Myometrial cell (primary cell): ENCODE data around the gene SLC10A6. TPM values are rescaled to one million over a fixed set of nuclear protein-coding genes. Genes with fewer than 3 reads are reported as not detected.

Source experiments
- total RNA-seq: library from RNA; depleted of rRNA; stranded (reverse); fragments of >200 nt; gene quantifications from 2 replicates; pipeline ENCODE4 v1.2.3, GENCODE V29; 2015

SLC10A6 gene, protein sequence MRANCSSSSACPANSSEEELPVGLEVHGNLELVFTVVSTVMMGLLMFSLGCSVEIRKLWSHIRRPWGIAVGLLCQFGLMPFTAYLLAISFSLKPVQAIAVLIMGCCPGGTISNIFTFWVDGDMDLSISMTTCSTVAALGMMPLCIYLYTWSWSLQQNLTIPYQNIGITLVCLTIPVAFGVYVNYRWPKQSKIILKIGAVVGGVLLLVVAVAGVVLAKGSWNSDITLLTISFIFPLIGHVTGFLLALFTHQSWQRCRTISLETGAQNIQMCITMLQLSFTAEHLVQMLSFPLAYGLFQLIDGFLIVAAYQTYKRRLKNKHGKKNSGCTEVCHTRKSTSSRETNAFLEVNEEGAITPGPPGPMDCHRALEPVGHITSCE
- not detected in 2 replicates for total RNA-seq

DNA sequence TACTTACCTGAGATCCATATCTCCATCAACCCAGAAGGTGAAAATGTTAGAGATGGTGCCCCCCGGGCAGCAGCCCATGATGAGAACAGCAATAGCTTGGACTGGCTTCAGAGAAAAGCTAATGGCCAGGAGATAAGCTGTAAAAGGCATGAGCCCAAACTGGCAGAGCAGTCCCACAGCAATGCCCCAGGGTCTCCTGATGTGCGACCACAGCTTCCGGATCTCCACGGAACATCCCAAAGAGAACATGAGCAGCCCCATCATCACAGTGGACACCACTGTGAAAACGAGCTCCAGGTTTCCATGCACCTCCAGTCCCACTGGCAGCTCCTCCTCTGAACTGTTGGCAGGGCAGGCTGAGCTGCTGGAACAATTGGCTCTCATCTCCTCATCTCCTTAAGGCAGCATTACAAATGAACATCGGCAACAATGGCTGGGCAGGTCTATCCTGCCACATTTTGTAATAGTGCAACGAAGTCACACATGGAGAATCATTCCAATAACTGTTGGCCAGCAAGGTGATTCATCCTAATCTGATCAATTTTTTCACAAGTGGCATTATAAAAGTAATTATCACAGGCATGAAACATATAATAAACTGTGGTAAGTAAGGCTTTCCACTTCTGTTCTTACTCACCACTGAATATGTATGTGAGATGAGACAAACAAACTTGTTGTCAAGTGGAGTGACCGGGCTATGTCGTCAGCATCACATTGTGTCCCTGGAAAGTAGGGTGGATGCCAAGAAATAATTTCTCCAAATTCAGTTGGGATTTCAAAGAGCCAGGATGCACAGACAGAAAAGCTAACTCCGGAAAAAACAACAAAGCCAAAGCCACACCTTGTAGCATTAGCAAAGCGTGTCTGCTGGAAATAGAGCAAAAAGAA lies at the start of gene SLC10A6:
TSS of gene SLC10A6 (minus strand) at position 653 of the 888 bp plus-strand sequence. CDS start at position 384, 269 bp downstream.

DNA sequence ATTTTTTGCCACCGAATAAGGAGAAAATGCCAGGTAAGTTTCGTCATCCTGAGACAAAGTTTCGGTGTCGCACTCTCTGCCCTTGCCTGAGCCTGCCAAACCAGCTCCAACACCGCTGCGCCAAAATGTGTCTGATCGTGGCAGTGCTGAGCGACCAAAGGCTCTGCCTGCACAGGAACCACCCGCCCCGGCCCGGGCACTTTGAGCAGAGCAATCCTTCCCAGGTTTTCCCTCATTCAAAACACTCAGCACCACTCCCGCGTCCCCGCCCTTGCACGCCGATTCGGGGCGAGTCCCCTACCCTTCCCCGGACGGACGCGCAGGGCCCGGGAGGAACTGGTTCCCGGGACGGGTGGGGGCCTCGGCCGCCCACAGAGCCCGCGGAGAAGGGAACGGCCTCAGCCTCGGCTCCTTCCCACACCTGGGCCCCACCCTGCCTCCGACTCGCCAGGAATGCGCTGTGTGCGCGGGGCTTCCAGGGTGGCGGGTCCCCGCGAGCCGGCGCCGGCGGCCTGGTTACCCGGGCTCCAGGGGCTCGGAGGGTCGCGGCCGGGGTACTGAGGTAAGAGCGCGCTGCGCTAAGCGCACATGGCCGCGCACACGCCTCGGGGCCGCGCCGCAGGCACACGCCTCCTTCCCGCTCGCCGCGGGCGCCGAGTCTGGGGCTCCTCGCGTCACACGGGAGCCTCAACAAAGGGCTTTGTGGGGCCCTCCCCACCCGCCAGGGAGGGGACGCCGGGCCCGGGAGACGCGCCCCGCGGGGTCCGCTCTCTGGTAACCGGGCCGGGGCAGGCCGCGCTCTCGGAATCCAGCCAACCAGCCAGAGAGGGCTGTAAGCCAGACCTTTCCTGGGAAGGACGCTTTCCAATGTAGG lies 42.8 kb upstream of the SLC10A6 start, which contains the start of gene C4orf36:
TSS of gene C4orf36 (minus strand) at position 661 of the 874 bp plus-strand sequence. CDS start 902 bp downstream, outside the sequence.

Other genes with a start within 250 kb of the SLC10A6 start
- 0.18 and 0.58 TPM in 2 replicates for gene C4orf36, start 43.0 kb upstream of the SLC10A6 start, total RNA-seq
- 11.3 and 13.0 TPM in 2 replicates for gene AFF1, start 85.6 kb upstream of the SLC10A6 start, total RNA-seq